Trophoblast cell (in vitro differentiated cells and primary cell): ENCODE results near the gene FOXD4L1.
"Not testable (repeated sequence)": the region's sequence is repeated elsewhere in the genome, so short reads cannot be mapped to it uniquely, and the experiment has no call there.

Source experiments
- DNase-seq, 2 donors: peaks; one replicate each; pipeline ENCODE4 v3.0.0-alpha.2; 2016
- H2AFZ ChIP-seq: 2 replicates; pipeline ENCODE4 v1.6.1; 2013; ENCODE audit warnings: low read length, moderate library complexity, mild to moderate bottlenecking; ENCODE audit not compliant: insufficient read depth, poor library complexity
- H2AK5ac ChIP-seq: 2 replicates; pipeline ENCODE4 v1.6.1; 2013; ENCODE audit warnings: mild to moderate bottlenecking, low read length
- H2BK120ac ChIP-seq: 2 replicates; pipeline ENCODE4 v1.6.1; 2013; ENCODE audit warnings: low read length, mild to moderate bottlenecking, moderate library complexity; ENCODE audit not compliant: insufficient read depth, poor library complexity
- H2BK12ac ChIP-seq: 2 replicates; pipeline ENCODE4 v1.6.1; 2013; ENCODE audit warnings: mild to moderate bottlenecking, low read length, moderate library complexity
- H2BK5ac ChIP-seq: 2 replicates; pipeline ENCODE4 v1.6.1; 2013; ENCODE audit warnings: low read length, low read depth, moderate library complexity, mild to moderate bottlenecking; ENCODE audit not compliant: poor library complexity
- H3K14ac ChIP-seq: 2 replicates; pipeline ENCODE4 v1.6.1; 2013; ENCODE audit warnings: mild to moderate bottlenecking, low read length
- H3K18ac ChIP-seq: 2 replicates; pipeline ENCODE4 v1.6.1; 2013; ENCODE audit warnings: mild to moderate bottlenecking, low read length
- H3K23ac ChIP-seq: 2 replicates; pipeline ENCODE4 v1.6.1; 2013; ENCODE audit warnings: low read length
- H3K27ac ChIP-seq: 2 replicates; pipeline ENCODE4 v1.5.1; 2013; ENCODE audit warnings: low read depth, mild to moderate bottlenecking, inconsistent platforms, low read length, moderate library complexity
- H3K27me3 ChIP-seq: 2 replicates; pipeline ENCODE4 v1.6.1; 2013; ENCODE audit warnings: inconsistent platforms, mild to moderate bottlenecking, low read length, moderate library complexity; ENCODE audit not compliant: insufficient read depth
- H3K36me3 ChIP-seq, 2 experiments: 1 replicate in 1 of 2; 2 replicates in 1 of 2; pipeline ENCODE4 v1.6.1; 2013; ENCODE audit warnings: low read length in 2 of 2, mild to moderate bottlenecking in 2 of 2, moderate library complexity in 1 of 2; ENCODE audit not compliant: insufficient read depth in 2 of 2, control insufficient read depth in 1 of 2
- H3K4ac ChIP-seq: 2 replicates; pipeline ENCODE4 v1.6.1; 2013; ENCODE audit warnings: low read depth, mild to moderate bottlenecking, low read length, moderate library complexity
- H3K4me1 ChIP-seq, 2 experiments: 1 replicate in 1 of 2; 2 replicates in 1 of 2; pipeline ENCODE4 v1.6.1; 2013; ENCODE audit warnings: low read length in 2 of 2, mild to moderate bottlenecking in 2 of 2, moderate library complexity in 1 of 2; ENCODE audit not compliant: insufficient read depth in 2 of 2, control insufficient read depth in 1 of 2
- H3K4me2 ChIP-seq: 2 replicates; pipeline ENCODE4 v1.6.1; 2013; ENCODE audit warnings: inconsistent platforms, mild to moderate bottlenecking, low read length, moderate library complexity
- H3K4me3 ChIP-seq: 2 replicates; pipeline ENCODE4 v1.5.1; 2013; ENCODE audit warnings: mild to moderate bottlenecking, low read depth, low read length, inconsistent platforms
- H3K79me1 ChIP-seq: one replicate; pipeline ENCODE4 v1.6.1; 2013; ENCODE audit warnings: low read length
- H3K79me2 ChIP-seq: 2 replicates; pipeline ENCODE4 v1.6.1; 2013; ENCODE audit warnings: low read length, mild to moderate bottlenecking; ENCODE audit not compliant: control insufficient read depth, insufficient read depth, poor library complexity
- H3K9ac ChIP-seq: 2 replicates; pipeline ENCODE4 v1.6.1; 2013; ENCODE audit warnings: mild to moderate bottlenecking, low read length
- H3K9me3 ChIP-seq: 2 replicates; pipeline ENCODE4 v1.6.1; 2013; ENCODE audit warnings: low read depth, mild to moderate bottlenecking, control low read depth, inconsistent platforms, low read length; ENCODE audit not compliant: insufficient read depth
- H4K12ac ChIP-seq: 2 replicates; pipeline ENCODE4 v1.6.1; 2013; ENCODE audit warnings: low read depth, mild to moderate bottlenecking, low read length, moderate library complexity
- H4K8ac ChIP-seq: 2 replicates; pipeline ENCODE4 v1.6.1; 2013; ENCODE audit warnings: low read depth, mild to moderate bottlenecking, low read length, moderate library complexity
- H4K91ac ChIP-seq: one replicate; pipeline ENCODE4 v1.6.1; 2013; ENCODE audit warnings: low read depth, mild to moderate bottlenecking, low read length, moderate library complexity
- WGBS: extraction: QIAGEN DNeasy Blood & Tissue Kit; methylation state at CpG from one replicate; pipeline ENCODE4 v1.1.7; 2013; ENCODE audit warnings: missing lambda C conversion rate; ENCODE audit not compliant: insufficient read length, insufficient coverage; ENCODE audit errors: extremely low coverage; 5-methylcytosine and 5-hydroxymethylcytosine counted together

The FOXD4L1 gene

GRCh38 chr2:113517025-113517424 is 18.6 kb downstream of the FOXD4L1 start:
- H2BK5ac ChIP-seq, H3K4me3 ChIP-seq, H3K27me3 ChIP-seq, H3K9ac ChIP-seq, H3K23ac ChIP-seq, H3K14ac ChIP-seq, H3K4ac ChIP-seq, H2BK12ac ChIP-seq, H3K4me2 ChIP-seq, H2AFZ ChIP-seq, H4K91ac ChIP-seq, H3K18ac ChIP-seq, H4K8ac ChIP-seq, H4K12ac ChIP-seq, H3K36me3 ChIP-seq, H3K9me3 ChIP-seq, H3K4me1 ChIP-seq, H3K79me2 ChIP-seq, DNase-seq, H3K79me1 ChIP-seq, H2AK5ac ChIP-seq, H3K27ac ChIP-seq, H2BK120ac ChIP-seq: not testable (repeated sequence)
- WGBS: no CpG with 5 or more reads among the region's 2 CpGs

- not testable (repeated sequence) for H3K4me1 ChIP-seq, H3K36me3 ChIP-seq, H3K18ac ChIP-seq, H2BK12ac ChIP-seq, H3K4me2 ChIP-seq, DNase-seq, H2AK5ac ChIP-seq, H3K9me3 ChIP-seq, H2BK5ac ChIP-seq, H3K23ac ChIP-seq, H4K8ac ChIP-seq, H3K27me3 ChIP-seq, H4K12ac ChIP-seq, H3K9ac ChIP-seq, H3K79me1 ChIP-seq, H3K4me3 ChIP-seq, H3K27ac ChIP-seq, H2AFZ ChIP-seq, H3K4ac ChIP-seq, H2BK120ac ChIP-seq, H3K14ac ChIP-seq, H4K91ac ChIP-seq, H3K79me2 ChIP-seq
- no CpG with 5 or more reads among the region's 6 CpGs for WGBS
These were observed 22.4 kb downstream of the FOXD4L1 start for GRCh38 chr2:113520837-113521236.

GRCh38 chr2:113521492-113521891 is 23.0 kb downstream of the FOXD4L1 start:
- H2BK12ac ChIP-seq, H3K79me1 ChIP-seq, H3K4me1 ChIP-seq, H3K27ac ChIP-seq, H2AFZ ChIP-seq, H3K4me2 ChIP-seq, H3K4me3 ChIP-seq, H4K8ac ChIP-seq, H4K12ac ChIP-seq, H3K4ac ChIP-seq, H3K9ac ChIP-seq, H2BK5ac ChIP-seq, H3K36me3 ChIP-seq, H2AK5ac ChIP-seq, DNase-seq, H3K14ac ChIP-seq, H3K27me3 ChIP-seq, H3K23ac ChIP-seq, H3K79me2 ChIP-seq, H4K91ac ChIP-seq, H2BK120ac ChIP-seq, H3K18ac ChIP-seq, H3K9me3 ChIP-seq: not testable (repeated sequence)
- no CpG with 5 or more reads among the region's 5 CpGs for WGBS

GRCh38 chr2:113524986-113525385 is 26.5 kb downstream of the FOXD4L1 start:
- WGBS: no CpG with 5 or more reads among the region's 1 CpG

More at GRCh38 chr2:113524986-113525385, 26.5 kb downstream of the FOXD4L1 start:
- H3K18ac ChIP-seq, H3K79me2 ChIP-seq, DNase-seq, H2BK12ac ChIP-seq, H3K27me3 ChIP-seq, H2BK5ac ChIP-seq, H3K27ac ChIP-seq, H4K8ac ChIP-seq, H3K9ac ChIP-seq, H3K36me3 ChIP-seq, H3K23ac ChIP-seq, H2AFZ ChIP-seq, H4K91ac ChIP-seq, H4K12ac ChIP-seq, H3K9me3 ChIP-seq, H3K4me1 ChIP-seq, H3K14ac ChIP-seq, H3K4ac ChIP-seq, H3K4me3 ChIP-seq, H3K79me1 ChIP-seq, H2BK120ac ChIP-seq, H2AK5ac ChIP-seq, H3K4me2 ChIP-seq: not testable (repeated sequence)
